HG03469 (cell line): Measurements from ENCODE around the gene GFOD1.
A peak's percentile ranks its signal among the peaks of the same experiment; 100 is the strongest.

ENCODE experiments used
- ATAC-seq: cut with Tn5 transposase; IDR thresholded peaks from one replicate; pipeline ENCODE4 v1.9.1; 2021; ENCODE audit warnings: mild to moderate bottlenecking, moderate library complexity, moderate number of reproducible peaks; ENCODE audit not compliant: unreplicated experiment

The GFOD1 gene

GRCh38 chr6:13486679-13487121 is 700 bp downstream of the GFOD1 start:
- peak; percentile 10 for ATAC-seq

DNA sequence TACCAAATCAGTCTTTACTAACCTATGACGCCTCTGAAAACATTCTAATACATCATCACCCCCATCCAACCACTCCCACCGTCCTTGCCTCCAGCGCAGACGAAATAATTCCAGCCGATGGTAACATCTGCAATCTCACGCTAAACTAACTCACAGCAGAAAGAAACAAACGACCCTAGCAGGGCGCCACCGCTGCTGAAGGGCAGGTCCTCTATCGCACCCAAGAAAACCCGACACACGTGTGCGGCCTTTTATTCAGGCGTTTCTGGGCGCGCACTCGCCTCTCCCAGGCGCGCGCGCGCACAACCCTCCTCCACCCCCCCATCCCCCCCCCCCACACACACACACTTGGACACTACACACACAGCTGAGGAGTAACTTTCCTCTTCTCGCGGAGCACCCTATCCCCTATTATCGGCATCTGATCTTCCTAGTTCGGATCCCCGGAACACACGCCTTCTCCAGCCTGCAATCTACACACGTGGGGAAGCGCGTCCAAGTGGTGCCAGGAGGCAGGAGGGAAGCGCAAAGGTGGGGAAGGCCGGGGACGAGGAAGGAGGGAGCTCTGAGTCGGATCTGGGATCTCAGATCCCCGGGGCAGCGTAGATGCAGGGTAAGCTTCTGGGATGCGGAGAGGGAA is 1.4 kb downstream of the GFOD1 start:
- ATAC-seq: no peak

- ATAC-seq: no peak
Observed at GRCh38 chr6:13485303-13485702, 2.1 kb downstream of the GFOD1 start.

GRCh38 chr6:13484827-13485226 is 2.6 kb downstream of the GFOD1 start:
- ATAC-seq: no peak

GRCh38 chr6:13484138-13484708 is 3.2 kb downstream of the GFOD1 start:
- no peak for ATAC-seq

GRCh38 chr6:13480631-13481501 is 6.5 kb downstream of the GFOD1 start:
- ATAC-seq: no peak

- no peak for ATAC-seq
Observed at GRCh38 chr6:13479971-13480434, 7.4 kb downstream of the GFOD1 start.

GRCh38 chr6:13479206-13479800 is 8.1 kb downstream of the GFOD1 start:
- ATAC-seq: no peak

DNA sequence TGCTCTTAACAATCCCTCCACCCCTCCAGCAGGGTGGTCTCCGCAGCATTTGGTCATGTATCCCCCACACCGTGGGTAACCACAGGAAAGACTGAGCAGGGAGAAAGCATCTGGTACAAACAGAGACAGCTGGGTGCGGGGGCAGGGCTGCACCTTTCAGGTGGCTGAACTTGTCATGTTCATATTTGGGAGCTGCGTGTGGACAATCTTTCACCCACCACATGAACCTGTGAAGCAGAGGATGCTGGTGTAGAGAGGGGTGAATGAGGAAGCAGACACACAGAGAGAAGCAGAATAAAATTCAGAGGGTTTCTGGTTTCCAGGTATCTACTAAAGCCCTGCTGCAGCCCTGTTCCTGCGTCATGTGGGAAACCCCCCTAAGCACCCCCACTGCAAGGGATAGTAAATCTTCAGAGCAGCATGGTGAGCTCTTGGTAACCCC is 8.9 kb downstream of the GFOD1 start:
- ATAC-seq: no peak

- ATAC-seq: no peak
Observed at GRCh38 chr6:13474787-13475186, 12.6 kb downstream of the GFOD1 start.

- no peak for ATAC-seq
Observed at GRCh38 chr6:13474360-13474759, 13.0 kb downstream of the GFOD1 start.

- ATAC-seq: no peak
Observed at GRCh38 chr6:13473768-13474165, 13.6 kb downstream of the GFOD1 start.

DNA sequence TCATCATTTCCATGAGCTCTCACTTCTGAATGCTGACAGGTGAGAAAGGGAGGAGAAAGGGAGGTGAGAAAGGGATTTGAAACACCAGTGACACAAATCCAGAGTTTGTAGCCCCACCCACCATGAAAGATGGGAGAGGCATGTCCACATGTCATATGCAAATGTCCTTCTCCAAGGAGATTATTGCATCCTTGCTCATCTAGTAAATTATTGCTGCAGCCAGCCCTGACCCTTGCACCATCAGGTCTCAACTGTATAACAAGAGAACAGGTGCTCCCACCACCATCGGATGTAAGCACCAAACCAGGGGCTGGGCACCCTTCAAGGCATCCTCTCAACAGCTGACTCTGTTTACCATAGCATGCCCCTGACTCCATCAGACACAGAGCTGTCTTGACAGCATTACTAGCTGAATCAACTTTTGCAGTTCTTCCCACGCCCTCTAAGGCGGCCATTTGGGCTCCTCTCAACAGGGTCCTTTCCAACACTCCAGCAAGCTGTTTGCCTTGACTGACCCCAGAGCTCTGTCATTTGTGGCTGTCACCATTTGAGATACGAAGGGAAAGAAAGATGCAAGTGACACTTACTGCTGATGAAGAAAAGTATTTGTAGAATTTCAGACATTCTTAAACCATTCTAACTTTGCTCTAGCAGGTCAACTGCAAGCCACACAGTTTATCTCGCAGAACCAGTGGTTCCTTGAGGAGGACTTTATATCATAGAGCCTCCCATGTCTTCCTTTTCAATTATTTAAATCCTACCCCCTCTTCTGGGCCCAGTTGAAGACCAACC is 14.2 kb downstream of the GFOD1 start:
- no peak for ATAC-seq

DNA sequence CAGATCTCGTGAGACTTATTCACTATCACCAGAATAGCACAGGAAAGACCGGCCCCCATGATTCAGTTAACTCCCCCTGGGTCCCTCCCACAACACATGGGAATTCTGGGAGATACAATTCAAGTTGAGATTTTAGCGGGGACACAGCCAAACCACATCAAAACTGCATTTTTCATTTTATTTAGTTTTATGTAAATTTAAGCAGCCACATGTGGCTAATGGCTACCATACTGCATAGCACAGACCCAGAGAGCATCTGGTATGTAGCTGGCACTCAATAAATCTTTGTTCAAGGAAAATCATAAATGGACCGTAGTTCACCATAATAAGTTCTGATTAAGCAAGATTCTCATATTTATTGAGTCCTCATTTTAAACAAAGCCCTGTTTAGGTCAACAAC is 15.3 kb downstream of the GFOD1 start:
- no peak for ATAC-seq

GRCh38 chr6:13471184-13471583 is 16.2 kb downstream of the GFOD1 start:
- no peak for ATAC-seq

- no peak for ATAC-seq
Observed at GRCh38 chr6:13470238-13471140, 16.9 kb downstream of the GFOD1 start.

- ATAC-seq: no peak
Observed at GRCh38 chr6:13469693-13470092, 17.7 kb downstream of the GFOD1 start.

GRCh38 chr6:13468839-13469238 is 18.6 kb downstream of the GFOD1 start:
- ATAC-seq: no peak

GRCh38 chr6:13467216-13467600 is 20.2 kb downstream of the GFOD1 start:
- no peak for ATAC-seq
